ENCODE data around the gene NMU. TPM values are rescaled to one million over a fixed set of nuclear protein-coding genes. Genes with fewer than 3 reads are reported as not detected.

Gene NMU
- polyA plus RNA-seq, 1 of the 3 experiments (the other 2 are of a cell fraction) = 0.66 TPM

GRCh38 chr4:55612341-55612740 is 23.8 kb downstream of the NMU start:
- no peak overlapping the region for H3K4me3 ChIP-seq (ENCODE audit: low read depth in 2 of 2, low read length in 1 of 2)
- 71% methylated on average over 3 of the region's 3 CpGs for WGBS (ENCODE audit: low lambda C conversion rate)
- POLR2A ChIA-PET = no interaction called here

GRCh38 chr4:55611358-55612059 is 24.6 kb downstream of the NMU start:
- no peaks in the 10 kb centered on the region for H3K79me2 ChIP-seq (ENCODE audit: insufficient read depth)
- H3K9me3 ChIP-seq = no peaks in the 10 kb centered on the region
- H3K9me2 ChIP-seq = no peaks in the 10 kb centered on the region
- no peak overlapping the region for H3K9ac ChIP-seq
- 83% methylated on average over 3 of the region's 3 CpGs for WGBS (ENCODE audit: low lambda C conversion rate)
- no peaks in the 10 kb centered on the region for H3K36me3 ChIP-seq (replicated peaks in 1 of 2; ENCODE audit: control insufficient read depth in 1 of 2, insufficient read depth in 2 of 2, low read length in 1 of 2)
- POLR2A ChIA-PET = no interaction called here
- no peaks in the 10 kb centered on the region for H4K20me1 ChIP-seq (ENCODE audit: insufficient read depth)
- CTCF ChIA-PET = no interaction called here
- H3F3A ChIP-seq (replicated peaks; ENCODE audit: insufficient read depth) = no peaks in the 10 kb centered on the region
- H3K27me3 ChIP-seq (ENCODE audit: insufficient read depth) = no peaks in the 10 kb centered on the region
- H3K27ac ChIP-seq (ENCODE audit: low read depth in 2 of 2, low read length in 1 of 2) = no peak overlapping the region
- TF ChIP-seq FOXJ3 (CRISPR knock-in tag; IDR thresholded peaks at IDR 0.05) (no peak), CHD2 (IDR thresholded peaks at IDR 0.05; ENCODE audit: low read length, partially characterized antibody) (no peak), TCF12 (IDR thresholded peaks at IDR 0.05) (no peak), YY1 (IDR thresholded peaks at IDR 0.05; ENCODE audit: low read depth) (no peak), TAF1 (IDR thresholded peaks at IDR 0.05; ENCODE audit: borderline replicate concordance, low read depth, low read length) (no peak), USF2 (IDR thresholded peaks at IDR 0.05; ENCODE audit: borderline replicate concordance, low read depth, low read length) (no peak), POLR2AphosphoS5 (IDR thresholded peaks at IDR 0.05; ENCODE audit: low read depth, low read length) (no peak), MXI1 (IDR thresholded peaks at IDR 0.05; ENCODE audit: low read depth, low read length) (no peak)
- no peak overlapping the region for H3K4me3 ChIP-seq (ENCODE audit: low read depth in 2 of 2, low read length in 1 of 2)
- peaks cover 0 to 6% of the 10 kb centered on the region in 2 experiments; a peak in 1 of 4 replicates for H3K4me1 ChIP-seq (ENCODE audit: control insufficient read depth in 1 of 2, insufficient read depth in 2 of 2, low read depth in 1 of 2, low read length in 1 of 2)
- no peak for DNase-seq
- H2AFZ ChIP-seq (ENCODE audit: low read depth) = no peak overlapping the region
- no peak overlapping the region for H3K4me2 ChIP-seq

More at GRCh38 chr4:55612341-55612740, 23.8 kb downstream of the NMU start:
- no peak overlapping the region for H3K27ac ChIP-seq (ENCODE audit: low read depth in 2 of 2, low read length in 1 of 2)
- CTCF ChIA-PET = no interaction called here
- no peaks in the 10 kb centered on the region for H3K36me3 ChIP-seq (replicated peaks in 1 of 2; ENCODE audit: control insufficient read depth in 1 of 2, insufficient read depth in 2 of 2, low read length in 1 of 2)
- TF ChIP-seq ZBTB33 (IDR thresholded peaks at IDR 0.05; ENCODE audit: borderline replicate concordance, low read depth) = no peak
- TF ChIP-seq RXRA (IDR thresholded peaks at IDR 0.05; ENCODE audit: borderline replicate concordance, low read depth) = no peak
- no peaks in the 10 kb centered on the region for H3K27me3 ChIP-seq (ENCODE audit: insufficient read depth)
- H3K9me2 ChIP-seq = no peaks in the 10 kb centered on the region
- H3K9ac ChIP-seq = no peak overlapping the region
- H3K79me2 ChIP-seq (ENCODE audit: insufficient read depth) = no peaks in the 10 kb centered on the region
- no peaks in the 10 kb centered on the region for H3F3A ChIP-seq (replicated peaks; ENCODE audit: insufficient read depth)
- H4K20me1 ChIP-seq (ENCODE audit: insufficient read depth) = no peaks in the 10 kb centered on the region
- no peak overlapping the region for H2AFZ ChIP-seq (ENCODE audit: low read depth)
- no peaks in the 10 kb centered on the region for H3K9me3 ChIP-seq
- DNase-seq = no peak
- H3K4me1 ChIP-seq (ENCODE audit: control insufficient read depth in 1 of 2, insufficient read depth in 2 of 2, low read depth in 1 of 2, low read length in 1 of 2) = peaks cover 0 to 6% of the 10 kb centered on the region in 2 experiments; a peak in 1 of 4 replicates
- no peak overlapping the region for H3K4me2 ChIP-seq
